Vagina (tissue), 2 donors: Measurements from ENCODE around the gene PLPP2.

Experiments
- CTCF ChIP-seq, 3 experiments: fragments of 450-650 bp in 2 of 3; fragments of 200-600 bp in 1 of 3; sonication (generic) in 1 of 3; IDR thresholded peaks; one replicate each; pipeline ENCODE4 v1.5.1; 2017 to 2019; ENCODE audit warnings: antibody characterized with exemption in 3 of 3, mild to moderate bottlenecking in 2 of 3, moderate library complexity in 2 of 3
- POLR2A ChIP-seq, 2 donors: fragments of 450-650 bp; IDR thresholded peaks; one replicate each; pipeline ENCODE4 v1.6.1; 2017; ENCODE audit warnings: antibody characterized with exemption in 2 of 2, mild to moderate bottlenecking in 2 of 2, moderate library complexity in 2 of 2
- POLR2AphosphoS5 ChIP-seq, 2 donors: sonication (generic); formaldehyde crosslinking; IDR thresholded peaks; one replicate each; pipeline ENCODE4 v1.9.0; 2017; ENCODE audit warnings: antibody characterized with exemption in 2 of 2, mild to moderate bottlenecking in 2 of 2, low read depth in 1 of 2; ENCODE audit not compliant: insufficient read depth in 1 of 2

DNA sequence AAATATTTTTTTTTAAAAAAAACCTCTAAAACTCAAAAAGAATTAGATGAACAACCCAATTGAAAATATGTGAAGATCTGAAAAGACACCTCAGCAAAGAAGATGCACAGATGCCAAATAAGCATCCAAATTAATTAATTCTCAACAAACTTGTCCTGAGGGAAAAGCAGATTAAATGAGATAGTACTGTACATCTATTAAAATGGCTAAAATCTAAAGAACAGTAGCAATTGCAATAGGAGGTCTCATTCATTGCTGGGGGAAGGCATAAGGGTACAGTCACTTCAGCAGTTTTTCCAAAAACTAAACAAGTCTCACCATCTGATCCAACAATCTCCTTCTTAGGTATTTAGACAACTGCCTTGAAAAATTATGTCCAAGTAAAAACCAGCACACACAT lies 22.0 kb downstream of the PLPP2 start:
- TF ChIP-seq CTCF (IDR thresholded peaks at IDR 0.05) (no peak), POLR2AphosphoS5 (IDR thresholded peaks at IDR 0.05; ENCODE audit: insufficient read depth in 1 of 2, low read depth in 1 of 2) (no peak), POLR2A (IDR thresholded peaks at IDR 0.05) (no peak)
